ENCODE measurements around the gene CCDC57.
A peak's percentile ranks its signal among the peaks of the same experiment; 100 is the strongest.

The CCDC57 gene

DNA sequence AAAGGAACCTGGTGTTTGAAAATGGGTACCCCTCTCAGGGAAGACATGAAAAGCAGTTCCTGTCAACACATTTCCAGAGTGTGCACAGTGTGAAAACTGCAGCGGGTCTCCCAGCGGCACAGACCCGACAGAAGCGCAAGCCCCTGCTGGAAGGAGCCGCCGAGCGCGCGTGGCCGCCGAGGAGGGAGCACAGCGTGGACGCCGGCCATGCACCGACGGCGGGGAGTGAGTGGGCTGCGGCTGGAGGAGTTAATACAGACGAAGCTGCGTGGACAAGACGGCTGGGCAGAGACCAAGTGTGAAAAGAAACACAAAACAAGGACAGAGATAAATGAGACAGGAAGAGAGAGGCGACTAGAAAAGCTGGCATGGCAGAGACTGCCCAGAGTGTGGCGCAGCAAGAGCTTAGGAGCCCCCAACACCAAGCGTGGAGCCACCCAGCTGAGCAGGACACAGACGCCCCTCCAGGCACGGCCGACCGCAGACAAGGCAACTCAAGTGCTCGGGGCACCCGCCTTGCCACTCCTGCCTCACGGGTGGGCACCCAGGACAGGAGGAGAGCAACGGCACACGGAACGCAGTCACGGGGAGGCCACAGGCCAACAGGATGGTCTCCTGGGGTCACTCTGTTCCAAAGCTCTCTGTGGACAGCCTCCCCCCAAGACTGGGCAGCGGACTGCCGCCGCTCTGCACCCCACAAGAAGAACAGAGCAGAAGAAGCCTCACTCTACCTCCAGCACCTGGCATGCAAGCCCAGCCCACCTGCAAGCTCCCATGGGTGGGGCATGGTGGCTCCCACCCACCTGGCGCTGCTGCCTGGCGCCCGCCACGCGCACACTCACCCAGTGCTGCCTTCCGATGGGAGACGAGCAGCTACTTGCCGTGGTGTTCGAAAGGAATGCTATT is 32.7 kb upstream of the CCDC57 start:
- TF ChIP-seq, protein P1, sequence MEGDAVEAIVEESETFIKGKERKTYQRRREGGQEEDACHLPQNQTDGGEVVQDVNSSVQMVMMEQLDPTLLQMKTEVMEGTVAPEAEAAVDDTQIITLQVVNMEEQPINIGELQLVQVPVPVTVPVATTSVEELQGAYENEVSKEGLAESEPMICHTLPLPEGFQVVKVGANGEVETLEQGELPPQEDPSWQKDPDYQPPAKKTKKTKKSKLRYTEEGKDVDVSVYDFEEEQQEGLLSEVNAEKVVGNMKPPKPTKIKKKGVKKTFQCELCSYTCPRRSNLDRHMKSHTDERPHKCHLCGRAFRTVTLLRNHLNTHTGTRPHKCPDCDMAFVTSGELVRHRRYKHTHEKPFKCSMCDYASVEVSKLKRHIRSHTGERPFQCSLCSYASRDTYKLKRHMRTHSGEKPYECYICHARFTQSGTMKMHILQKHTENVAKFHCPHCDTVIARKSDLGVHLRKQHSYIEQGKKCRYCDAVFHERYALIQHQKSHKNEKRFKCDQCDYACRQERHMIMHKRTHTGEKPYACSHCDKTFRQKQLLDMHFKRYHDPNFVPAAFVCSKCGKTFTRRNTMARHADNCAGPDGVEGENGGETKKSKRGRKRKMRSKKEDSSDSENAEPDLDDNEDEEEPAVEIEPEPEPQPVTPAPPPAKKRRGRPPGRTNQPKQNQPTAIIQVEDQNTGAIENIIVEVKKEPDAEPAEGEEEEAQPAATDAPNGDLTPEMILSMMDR (conservative IDR thresholded peaks at IDR 0.05; ENCODE audit: control insufficient read depth, insufficient read depth, low read depth, low read length): no peak
- DNase-seq (ENCODE audit: low read depth): no peak
- no peak overlapping the region for H3K4me3 ChIP-seq (ENCODE audit: control insufficient read depth, low read depth, low read length)

DNA sequence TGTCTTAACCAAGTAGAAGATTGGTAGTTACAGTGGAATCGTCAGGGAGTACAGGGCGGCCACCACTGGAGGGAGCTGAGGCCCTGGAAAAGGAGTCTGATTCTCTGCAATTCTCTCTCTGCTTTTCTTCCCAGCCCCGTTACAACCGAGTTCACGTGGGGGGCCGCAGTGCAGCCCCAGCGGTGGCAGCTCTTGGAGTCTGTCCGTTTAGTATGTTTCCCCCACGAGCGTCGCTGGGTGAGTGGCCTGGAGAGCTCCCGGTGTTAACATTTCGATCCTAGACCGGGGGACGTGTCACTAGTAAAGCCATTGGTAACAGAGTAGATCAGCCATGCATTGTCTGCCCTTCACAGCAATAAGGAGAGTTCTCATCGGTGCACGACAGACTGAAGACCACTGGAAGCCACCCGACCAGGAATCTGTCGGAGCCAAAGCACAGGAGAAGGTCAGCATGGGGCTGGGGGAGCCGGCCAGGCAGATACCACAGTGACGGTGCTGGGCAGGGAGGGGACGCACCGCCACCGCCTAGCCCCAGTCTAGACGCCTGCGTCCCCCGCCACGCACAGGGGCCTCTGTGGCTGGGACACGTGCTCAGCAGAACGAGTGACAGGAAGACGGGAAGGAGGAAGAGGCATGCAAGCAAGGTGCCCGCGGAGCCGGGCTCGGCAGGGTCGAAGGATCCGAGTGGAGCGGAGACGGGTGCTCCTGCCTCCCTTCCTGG is 31.9 kb upstream of the CCDC57 start:
- no peak overlapping the region for H3K4me3 ChIP-seq (ENCODE audit: control insufficient read depth, low read depth, low read length)

DNA sequence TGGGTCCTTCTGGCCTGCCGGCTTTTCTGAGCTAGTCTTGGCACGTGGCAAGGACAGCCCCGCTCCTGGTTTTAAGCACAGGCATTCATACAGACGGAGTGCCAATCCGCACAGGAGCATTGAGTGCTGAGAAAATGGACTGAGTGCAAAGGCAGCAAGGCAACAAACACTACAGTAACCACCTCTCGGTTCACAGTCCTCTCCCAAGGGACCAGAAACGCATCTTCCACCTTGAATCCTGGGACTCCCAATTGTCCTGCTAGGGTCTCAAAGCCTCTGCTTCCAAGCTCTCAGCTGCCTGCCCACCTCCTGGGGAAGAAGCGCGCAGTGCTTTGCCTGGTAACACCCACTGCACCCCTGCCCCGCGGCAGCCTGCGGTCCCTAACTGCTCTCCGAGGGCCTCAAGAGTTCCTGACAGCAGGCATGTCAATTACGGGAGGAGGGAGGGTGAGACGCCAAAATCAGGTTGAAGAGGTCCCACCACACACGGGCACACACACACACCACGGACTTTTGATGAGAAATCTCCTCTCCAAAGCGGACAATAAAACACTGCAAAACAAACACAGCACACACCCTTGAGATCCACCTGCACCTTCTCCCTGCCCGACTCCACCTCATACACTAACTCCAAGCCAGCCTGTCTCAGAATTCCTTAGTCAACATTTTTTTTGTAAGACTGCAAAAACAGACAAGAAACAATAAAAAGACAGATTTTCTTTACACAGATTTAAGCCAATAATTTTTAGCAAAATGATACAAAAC is 31.2 kb upstream of the CCDC57 start:
- H3K4me3 ChIP-seq (ENCODE audit: control insufficient read depth, low read depth, low read length): no peak overlapping the region
- no peak for DNase-seq (ENCODE audit: low read depth)
- TF ChIP-seq, protein P1 (conservative IDR thresholded peaks at IDR 0.05; ENCODE audit: control insufficient read depth, insufficient read depth, low read depth, low read length): no peak

More for the DNA sequence above, 31.9 kb upstream of the CCDC57 start:
- TF ChIP-seq, protein P1 (conservative IDR thresholded peaks at IDR 0.05; ENCODE audit: control insufficient read depth, insufficient read depth, low read depth, low read length): peak; percentile 69
- DNase-seq (ENCODE audit: low read depth): peak; percentile 68

DNA sequence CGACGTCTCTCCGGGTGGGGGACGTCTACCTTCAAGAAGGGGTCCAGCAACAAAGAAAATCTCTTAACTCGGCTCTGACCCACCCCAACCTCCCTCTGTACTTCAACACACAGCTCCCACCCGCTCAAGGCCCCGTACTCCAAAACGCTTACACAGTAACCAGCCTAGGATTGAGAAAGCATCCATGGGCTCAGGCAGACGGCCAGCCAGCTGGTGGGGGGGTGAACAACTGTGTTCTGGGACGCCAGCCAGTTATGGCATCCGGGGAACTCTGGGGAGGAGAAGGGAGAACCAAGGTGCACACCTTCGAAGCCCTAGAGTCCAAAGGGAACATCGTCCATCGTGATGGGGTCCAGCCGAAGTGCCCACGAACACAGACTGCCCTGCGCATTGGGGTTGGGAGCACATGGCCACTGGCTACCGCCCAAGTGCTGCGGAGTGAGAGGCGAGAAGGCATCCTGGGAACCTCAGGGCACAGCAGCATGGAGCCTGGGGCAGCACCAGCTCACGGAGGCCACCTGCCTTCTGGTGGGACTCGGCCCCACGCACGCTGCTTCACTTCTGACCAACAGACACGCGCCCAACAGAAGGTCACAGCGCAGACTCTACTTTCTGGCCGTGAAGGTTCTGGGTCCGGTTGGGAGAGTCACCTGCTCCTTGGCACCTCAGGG is 30.5 kb upstream of the CCDC57 start:
- no peak overlapping the region for H3K4me3 ChIP-seq (ENCODE audit: control insufficient read depth, low read depth, low read length)
- TF ChIP-seq, protein P1 (conservative IDR thresholded peaks at IDR 0.05; ENCODE audit: control insufficient read depth, insufficient read depth, low read depth, low read length): no peak
- DNase-seq (ENCODE audit: low read depth): peak; percentile 89

DNA sequence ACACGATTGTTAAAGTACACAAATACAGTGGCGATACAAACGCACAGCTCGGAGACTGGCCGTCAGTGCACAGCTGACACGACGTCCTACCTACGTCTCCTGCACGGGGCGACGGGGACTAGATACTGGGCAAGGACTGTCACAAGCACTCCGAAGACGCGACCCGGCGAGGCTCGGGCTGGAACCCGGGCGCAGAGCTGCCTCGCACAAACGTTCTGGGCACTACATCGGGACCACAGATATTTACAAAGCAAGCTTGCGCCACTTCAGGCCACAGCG is 30.0 kb upstream of the CCDC57 start:
- H3K4me3 ChIP-seq (ENCODE audit: control insufficient read depth, low read depth, low read length): no peak overlapping the region
- DNase-seq (ENCODE audit: low read depth): no peak
- TF ChIP-seq, protein P1 (conservative IDR thresholded peaks at IDR 0.05; ENCODE audit: control insufficient read depth, insufficient read depth, low read depth, low read length): no peak

All from fibroblast of mammary gland (primary cell).